ENCODE data around the gene PAK1. TPM values are rescaled to one million over a fixed set of nuclear protein-coding genes. Genes with fewer than 3 reads are reported as not detected.

Gene PAK1
- total RNA-seq, 1 donor from 2014 or later = 127 TPM

DNA sequence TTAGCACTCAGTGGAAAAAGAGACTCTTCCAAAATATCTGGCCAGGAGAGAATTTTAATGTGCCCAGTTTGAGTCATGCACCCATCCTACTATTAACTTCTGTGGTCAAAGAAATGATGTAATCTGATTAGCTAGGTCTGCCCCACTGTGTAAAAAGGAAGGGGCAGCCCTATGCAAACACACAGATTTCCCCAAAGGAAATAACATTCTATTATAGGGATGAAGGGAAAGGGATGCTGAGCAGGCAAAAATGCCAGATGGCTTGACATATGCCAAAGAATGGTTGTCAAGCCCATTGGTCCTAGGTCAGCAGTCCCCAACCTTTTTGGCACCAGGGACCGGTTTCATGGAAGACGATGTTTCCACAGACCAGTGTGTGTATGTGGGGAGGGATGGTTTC, 43.3 kb upstream of the PAK1 start:
- no peaks in the 10 kb centered on the region for H3K27me3 Mint-ChIP-seq
- no peak overlapping the region for H3K27ac Mint-ChIP-seq
- H3K4me1 Mint-ChIP-seq (ENCODE audit: low read depth) = no peaks in the 10 kb centered on the region
- DNase-seq (ENCODE audit: low spot score, unreplicated experiment) = no peak
- H3K36me3 Mint-ChIP-seq (ENCODE audit: insufficient read depth) = no peaks in the 10 kb centered on the region
- TF ChIP-seq, protein P1, sequence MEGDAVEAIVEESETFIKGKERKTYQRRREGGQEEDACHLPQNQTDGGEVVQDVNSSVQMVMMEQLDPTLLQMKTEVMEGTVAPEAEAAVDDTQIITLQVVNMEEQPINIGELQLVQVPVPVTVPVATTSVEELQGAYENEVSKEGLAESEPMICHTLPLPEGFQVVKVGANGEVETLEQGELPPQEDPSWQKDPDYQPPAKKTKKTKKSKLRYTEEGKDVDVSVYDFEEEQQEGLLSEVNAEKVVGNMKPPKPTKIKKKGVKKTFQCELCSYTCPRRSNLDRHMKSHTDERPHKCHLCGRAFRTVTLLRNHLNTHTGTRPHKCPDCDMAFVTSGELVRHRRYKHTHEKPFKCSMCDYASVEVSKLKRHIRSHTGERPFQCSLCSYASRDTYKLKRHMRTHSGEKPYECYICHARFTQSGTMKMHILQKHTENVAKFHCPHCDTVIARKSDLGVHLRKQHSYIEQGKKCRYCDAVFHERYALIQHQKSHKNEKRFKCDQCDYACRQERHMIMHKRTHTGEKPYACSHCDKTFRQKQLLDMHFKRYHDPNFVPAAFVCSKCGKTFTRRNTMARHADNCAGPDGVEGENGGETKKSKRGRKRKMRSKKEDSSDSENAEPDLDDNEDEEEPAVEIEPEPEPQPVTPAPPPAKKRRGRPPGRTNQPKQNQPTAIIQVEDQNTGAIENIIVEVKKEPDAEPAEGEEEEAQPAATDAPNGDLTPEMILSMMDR (IDR thresholded peaks at IDR 0.05; ENCODE audit: unreplicated experiment) = no peak
- no peak overlapping the region for H3K4me3 Mint-ChIP-seq (ENCODE audit: low read depth)
- H3K9me3 Mint-ChIP-seq (ENCODE audit: low read depth) = peaks cover 2% of the 10 kb centered on the region

DNA sequence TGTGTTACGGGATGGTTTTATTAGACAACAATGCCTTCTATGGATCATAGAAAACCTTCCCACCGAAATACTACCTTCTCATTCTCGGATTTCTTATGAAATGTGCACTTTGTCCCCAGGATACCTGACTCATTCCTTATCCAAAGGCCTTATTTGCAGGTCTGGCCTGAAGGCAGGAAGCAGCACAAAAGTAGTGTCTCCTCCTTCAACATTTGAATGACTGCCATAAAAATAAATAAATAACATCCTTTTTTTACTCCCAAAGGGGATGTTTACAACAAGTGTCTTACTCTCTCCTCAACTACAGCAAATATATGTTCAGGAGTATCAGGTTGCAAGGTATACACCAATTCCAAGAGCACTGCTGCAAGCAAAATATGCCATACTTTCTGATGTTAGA, 41.6 kb upstream of the PAK1 start:
- Mint-ChIP-seq H3K4me3 (ENCODE audit: low read depth) (no peak overlapping the region), H3K27ac (no peak overlapping the region), H3K36me3 (ENCODE audit: insufficient read depth) (no peaks in the 10 kb centered on the region), H3K9me3 (ENCODE audit: low read depth) (peaks cover 2% of the 10 kb centered on the region), H3K27me3 (no peaks in the 10 kb centered on the region), H3K4me1 (ENCODE audit: low read depth) (no peaks in the 10 kb centered on the region)
- TF ChIP-seq, protein P1 (IDR thresholded peaks at IDR 0.05; ENCODE audit: unreplicated experiment) = no peak
- no peak for DNase-seq (ENCODE audit: low spot score, unreplicated experiment)

- TF ChIP-seq, protein P1 (IDR thresholded peaks at IDR 0.05; ENCODE audit: unreplicated experiment) = no peak
- Mint-ChIP-seq H3K4me3 (ENCODE audit: low read depth) (no peak overlapping the region), H3K27ac (no peak overlapping the region), H3K36me3 (ENCODE audit: insufficient read depth) (no peaks in the 10 kb centered on the region), H3K27me3 (no peaks in the 10 kb centered on the region), H3K9me3 (ENCODE audit: low read depth) (peaks cover 3% of the 10 kb centered on the region), H3K4me1 (ENCODE audit: low read depth) (no peaks in the 10 kb centered on the region)
- DNase-seq (ENCODE audit: low spot score, unreplicated experiment) = no peak
These were observed 41.2 kb upstream of the PAK1 start for GRCh38 chr11:77515063-77515462.

GRCh38 chr11:77512092-77512491, 38.2 kb upstream of the PAK1 start:
- no peak overlapping the region for H3K4me3 Mint-ChIP-seq (ENCODE audit: low read depth)
- no peaks in the 10 kb centered on the region for H3K4me1 Mint-ChIP-seq (ENCODE audit: low read depth)
- TF ChIP-seq, protein P1 (IDR thresholded peaks at IDR 0.05; ENCODE audit: unreplicated experiment) = no peak
- peaks cover 8% of the 10 kb centered on the region for H3K9me3 Mint-ChIP-seq (ENCODE audit: low read depth)
- H3K36me3 Mint-ChIP-seq (ENCODE audit: insufficient read depth) = no peaks in the 10 kb centered on the region
- H3K27me3 Mint-ChIP-seq = no peaks in the 10 kb centered on the region
- DNase-seq (ENCODE audit: low spot score, unreplicated experiment) = no peak
- no peak overlapping the region for H3K27ac Mint-ChIP-seq

DNA sequence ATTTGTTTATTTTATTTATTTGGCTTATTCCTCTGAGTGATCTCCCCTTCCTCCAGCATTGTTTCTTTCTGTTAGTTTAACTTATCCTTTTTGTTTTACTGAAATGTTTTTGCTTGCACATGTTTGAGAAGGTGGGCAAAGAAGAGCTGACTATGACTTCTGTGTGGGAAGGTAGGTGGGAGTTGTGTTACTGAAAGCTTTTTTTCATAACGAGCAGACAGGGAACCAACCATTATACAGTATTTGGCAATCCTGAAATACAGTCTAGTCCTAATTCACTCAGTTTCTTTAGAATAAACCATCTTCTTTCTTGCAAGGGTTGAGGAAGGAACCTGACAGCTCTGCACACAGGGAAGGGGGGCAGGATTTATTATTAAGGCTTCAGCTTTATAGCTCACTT, 37.0 kb upstream of the PAK1 start:
- H3K4me3 Mint-ChIP-seq (ENCODE audit: low read depth) = no peak overlapping the region
- no peaks in the 10 kb centered on the region for H3K4me1 Mint-ChIP-seq (ENCODE audit: low read depth)
- DNase-seq (ENCODE audit: low spot score, unreplicated experiment) = no peak
- no peaks in the 10 kb centered on the region for H3K36me3 Mint-ChIP-seq (ENCODE audit: insufficient read depth)
- H3K27ac Mint-ChIP-seq = no peak overlapping the region
- peaks cover 8% of the 10 kb centered on the region for H3K9me3 Mint-ChIP-seq (ENCODE audit: low read depth)
- no peaks in the 10 kb centered on the region for H3K27me3 Mint-ChIP-seq
- TF ChIP-seq, protein P1 (IDR thresholded peaks at IDR 0.05; ENCODE audit: unreplicated experiment) = no peak
